Forelimb muscle (tissue), 1 donor: ENCODE results near the gene CEP192. TPM values are rescaled to one million over a fixed set of nuclear protein-coding genes. Genes with fewer than 3 reads are reported as not detected.

ENCODE experiments used
- DNase-seq: peaks from one replicate; pipeline ENCODE4 v3.0.0-alpha.2; 2013; ENCODE audit warnings: low read depth
- polyA plus RNA-seq: library from polyadenylated mRNA; unstranded; fragments of 120-200 nt; gene quantifications from one replicate; pipeline ENCODE4 v1.2.1, GENCODE V29; 2013; ENCODE audit not compliant: insufficient read length

Gene CEP192
- polyA plus RNA-seq, 1 donor: 21.0 TPM

- DNase-seq: no peak
These were observed 110.6 kb downstream of the CEP192 start for GRCh38 chr18:13101659-13102197.

GRCh38 chr18:13103366-13103765 lies 112.2 kb downstream of the CEP192 start:
- DNase-seq: no peak

DNA sequence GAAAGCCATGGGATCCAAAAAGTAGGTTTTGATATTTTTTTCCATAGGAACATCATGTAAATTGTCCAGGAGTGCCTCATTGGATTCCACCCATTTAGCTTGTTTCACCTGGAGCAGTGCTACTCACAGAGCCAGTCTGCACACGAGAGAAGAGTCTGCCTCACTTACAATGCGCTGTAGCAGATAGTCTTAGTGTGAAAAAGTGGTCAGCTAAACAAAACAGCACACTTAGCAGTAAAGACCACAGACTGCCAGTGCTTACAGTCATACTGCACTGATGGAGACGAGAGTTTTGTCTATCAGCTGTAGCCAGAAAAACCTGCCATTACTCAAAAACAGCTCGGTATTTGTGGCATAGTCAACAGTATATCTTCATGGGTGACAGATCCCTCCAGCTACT lies 113.9 kb downstream of the CEP192 start:
- DNase-seq: no peak

GRCh38 chr18:13107074-13107473 lies 115.9 kb downstream of the CEP192 start:
- DNase-seq: no peak

DNA sequence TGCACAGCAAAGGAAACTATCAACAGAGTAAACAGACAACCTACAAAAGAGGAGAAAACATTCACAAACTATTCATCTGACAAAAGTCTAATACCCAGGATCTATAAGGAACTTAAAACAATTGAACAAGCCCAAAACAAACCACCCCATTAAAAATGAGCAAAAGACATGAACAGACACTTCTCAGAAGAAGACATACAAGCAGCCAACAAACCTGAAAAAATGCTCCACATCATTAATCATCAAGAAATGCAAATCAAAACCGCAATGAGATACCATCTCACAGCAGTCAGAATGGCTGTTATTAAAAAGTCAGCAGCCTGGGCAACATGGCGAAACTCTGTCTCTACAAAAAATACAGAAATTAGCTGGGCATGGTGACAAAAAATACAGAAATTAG lies 117.2 kb downstream of the CEP192 start:
- no peak for DNase-seq

DNA sequence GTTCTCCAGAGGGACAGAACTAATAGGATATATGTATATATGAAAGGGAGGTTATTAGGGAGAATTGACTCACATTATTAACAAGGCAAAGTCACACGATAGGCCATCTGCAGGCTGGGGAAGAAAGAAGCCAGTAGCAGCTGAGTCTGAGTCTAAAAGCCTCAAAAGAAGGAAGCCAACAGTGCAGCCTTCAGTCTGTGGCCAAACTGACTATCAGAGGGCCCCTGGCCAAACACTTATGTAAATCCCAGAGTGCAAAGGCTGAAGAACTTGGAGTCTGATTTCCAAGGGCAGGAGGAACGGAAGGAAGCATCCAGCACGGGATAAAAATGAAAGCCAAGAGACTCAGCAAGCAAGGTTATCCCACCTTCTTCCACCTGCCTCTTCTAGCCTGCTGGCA lies 119.4 kb downstream of the CEP192 start:
- no peak for DNase-seq

DNA sequence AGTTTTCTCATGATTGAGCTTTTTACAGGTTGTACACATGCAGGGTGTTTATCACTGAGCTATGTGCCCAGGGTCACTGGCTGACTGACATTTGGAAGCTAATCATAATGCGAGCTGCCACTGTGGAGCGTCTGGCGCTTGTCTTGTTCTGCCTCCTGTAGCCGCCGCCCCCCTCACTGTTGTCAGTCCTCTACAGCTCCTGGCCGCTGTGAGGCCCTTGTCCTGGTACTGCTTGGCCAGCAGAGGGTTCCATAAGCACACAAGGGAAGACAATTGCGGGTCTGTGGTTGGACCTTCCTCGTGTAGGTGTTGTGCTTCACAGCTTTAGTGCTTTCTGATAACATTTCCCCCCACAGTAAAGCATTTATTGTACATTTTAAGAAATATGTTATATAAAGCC lies 121.8 kb downstream of the CEP192 start:
- no peak for DNase-seq

GRCh38 chr18:13120255-13120654 lies 129.1 kb downstream of the CEP192 start:
- no peak for DNase-seq

DNA sequence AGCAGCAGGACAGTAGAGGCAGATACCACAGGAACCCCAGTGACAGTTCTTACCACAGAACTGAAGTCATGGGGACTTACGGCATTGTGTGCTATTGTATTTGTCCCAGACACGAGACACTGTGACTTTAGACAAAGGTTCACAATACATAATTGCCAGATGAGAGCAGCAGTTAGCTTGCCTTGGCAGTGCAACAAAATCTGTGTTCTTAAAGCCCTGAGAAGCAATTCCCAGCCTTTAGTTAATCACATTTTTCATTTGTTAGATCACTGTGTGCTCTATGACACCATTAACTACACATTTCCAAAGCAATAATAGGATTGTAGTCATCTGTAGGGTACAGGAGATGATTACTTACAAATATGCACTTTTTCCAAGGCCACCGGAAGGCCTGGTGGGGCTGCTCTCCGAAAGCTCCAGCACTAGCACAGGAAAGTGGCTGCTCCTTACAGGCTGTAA lies 129.8 kb downstream of the CEP192 start:
- no peak for DNase-seq

GRCh38 chr18:13124411-13124810 lies 133.2 kb downstream of the CEP192 start:
- DNase-seq: no peak

DNA sequence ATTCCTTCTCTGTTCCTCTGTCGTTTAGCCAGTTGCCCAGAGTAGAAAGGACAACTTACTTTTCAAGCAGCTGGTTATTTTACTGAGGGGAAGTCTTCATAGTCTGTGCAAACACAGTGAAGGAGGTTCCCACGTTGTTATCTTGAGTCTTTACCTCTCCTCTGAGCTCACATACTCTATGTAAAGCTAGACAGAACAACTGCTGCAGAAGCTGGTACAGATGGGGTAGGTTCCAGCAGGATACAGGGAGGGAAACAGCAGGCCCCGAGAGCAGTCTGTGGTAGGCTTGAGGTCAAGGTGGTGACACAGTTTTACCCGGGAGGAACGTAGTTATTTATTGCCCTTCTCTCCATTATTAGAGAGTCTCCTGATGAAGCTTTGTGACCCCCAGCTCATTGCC lies 134.0 kb downstream of the CEP192 start:
- no peak for DNase-seq

DNA sequence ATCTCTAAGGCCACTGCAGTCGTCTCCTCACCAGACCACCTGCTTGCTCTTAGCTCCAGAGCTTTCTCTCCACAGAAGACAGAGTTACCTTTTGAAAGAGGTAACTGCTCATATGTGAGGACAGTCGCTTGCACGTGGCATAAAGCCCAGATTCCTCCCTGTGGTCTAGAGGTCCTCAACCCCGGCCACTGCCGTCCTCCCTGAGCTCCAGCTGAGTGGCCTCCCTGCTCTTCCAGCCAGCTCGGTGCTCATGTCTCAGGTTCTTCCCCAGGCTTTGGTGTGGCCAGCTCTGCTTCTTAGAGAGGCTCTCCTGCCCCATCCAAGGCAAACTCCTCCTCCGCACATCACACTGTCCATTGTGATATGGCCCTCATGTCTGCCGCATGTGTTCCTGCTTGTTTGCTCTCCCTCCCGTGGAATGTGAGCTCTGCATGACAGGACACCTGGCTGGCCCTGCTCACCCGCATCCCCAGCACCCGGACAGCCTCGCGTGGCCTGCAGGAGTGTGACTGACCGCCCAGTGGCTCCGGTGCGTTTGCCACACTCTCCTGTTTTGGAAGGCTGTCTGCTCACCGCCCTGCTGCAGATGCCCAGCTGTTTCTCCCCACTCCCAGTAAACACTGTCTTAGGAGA lies 135.9 kb downstream of the CEP192 start:
- no peak for DNase-seq

GRCh38 chr18:13131283-13131682 lies 140.1 kb downstream of the CEP192 start:
- DNase-seq: no peak

- no peak for DNase-seq
These were observed 143.6 kb downstream of the CEP192 start for GRCh38 chr18:13134551-13135401.

- no peak for DNase-seq
These were observed 145.1 kb downstream of the CEP192 start for GRCh38 chr18:13136056-13136903.

- DNase-seq: no peak
These were observed 145.9 kb downstream of the CEP192 start for GRCh38 chr18:13136904-13137669.

DNA sequence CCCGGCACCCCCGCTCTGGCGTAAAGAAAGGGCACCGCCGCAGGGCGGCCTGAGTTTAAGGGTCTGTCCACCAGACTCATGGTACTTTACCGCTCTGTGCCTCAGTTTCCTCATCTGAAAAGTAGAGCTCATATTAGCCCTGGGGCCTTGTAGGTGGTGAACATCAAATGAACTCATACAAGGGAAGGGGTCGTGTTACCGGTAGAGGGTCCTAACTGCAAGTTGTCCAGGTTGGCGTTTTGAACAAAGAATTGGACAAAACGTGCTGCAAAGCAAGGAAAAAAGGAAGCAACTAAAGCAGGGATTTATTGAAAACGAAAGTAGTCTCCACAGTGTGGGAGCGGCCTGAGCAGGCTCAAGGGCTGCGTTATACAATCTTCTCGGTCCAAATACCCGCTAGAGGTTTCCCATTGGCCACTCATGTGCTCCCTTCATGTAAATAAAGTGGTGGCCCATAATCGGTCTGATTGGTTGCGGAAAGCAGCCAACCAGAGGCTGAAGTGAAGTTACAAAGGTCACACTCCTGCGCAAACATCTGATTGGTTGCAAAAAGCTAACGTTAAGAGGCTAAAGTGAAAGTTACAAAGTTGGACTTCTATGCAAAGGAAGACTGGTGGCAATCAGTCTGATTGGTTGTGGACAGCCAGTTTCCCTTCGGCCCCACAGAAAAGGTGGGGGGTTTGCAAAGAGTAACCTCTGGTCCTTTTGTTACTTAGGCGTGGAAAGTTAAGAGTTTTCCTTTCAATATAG lies 146.7 kb downstream of the CEP192 start:
- no peak for DNase-seq

DNA sequence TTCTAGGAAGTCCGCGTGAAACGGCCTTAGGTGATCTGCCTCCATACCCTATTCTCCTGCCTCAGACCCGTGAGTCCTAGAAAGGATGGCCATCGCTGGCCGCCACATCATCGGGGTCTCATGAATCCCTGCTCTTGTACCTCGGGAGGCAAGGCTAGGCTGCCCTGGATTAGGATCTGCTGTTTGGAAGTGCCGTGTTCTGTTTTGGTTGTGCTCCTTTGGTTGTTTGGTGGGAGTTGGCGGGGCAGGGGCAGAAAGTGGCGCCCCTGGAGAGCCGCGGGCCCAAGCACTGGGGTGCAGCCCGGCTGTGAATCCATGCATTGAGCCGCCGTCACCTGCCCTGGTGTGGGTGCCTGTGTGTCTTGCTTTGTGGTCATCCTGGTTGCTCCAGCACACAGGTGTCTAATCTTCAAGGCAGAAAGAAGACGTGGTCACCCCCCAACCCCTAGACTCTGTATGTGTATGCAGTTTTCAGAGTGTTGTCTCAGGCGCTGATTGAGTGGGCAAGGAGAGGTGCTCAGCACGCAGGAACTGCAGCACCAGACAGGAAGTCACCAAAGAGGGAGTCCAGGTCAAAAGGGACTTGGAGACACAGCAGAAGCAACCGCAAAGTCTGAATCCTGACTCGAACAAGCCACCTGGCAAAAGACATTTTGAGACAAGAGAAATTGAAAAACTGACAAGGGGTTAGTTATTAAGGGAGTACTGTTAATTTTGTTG lies 147.4 kb downstream of the CEP192 start:
- DNase-seq: no peak

GRCh38 chr18:13139885-13140450 lies 148.8 kb downstream of the CEP192 start:
- no peak for DNase-seq
